Activated naive CD4-positive, alpha-beta T cell treated with anti-CD3 and anti-CD28 coated beads for 36 hours (primary cell): Measurements from ENCODE around the gene POLR3H. TPM values are rescaled to one million over a fixed set of nuclear protein-coding genes. Genes with fewer than 3 reads are reported as not detected.

ENCODE experiments used
- CTCF ChIA-PET: fragments of 350-600 bp; sonication (Branson Sonifier 250); formaldehyde crosslinking; loops from one replicate; lab custom pipeline; 2021; ENCODE audit warnings: antibody characterized with exemption; lab: Charles Lee
- DNase-seq: peaks from one replicate; pipeline ENCODE4 v3.0.0-alpha.2; 2020
- H3K27ac Mint-ChIP-seq: one replicate; pipeline ENCODE4 v1.8.0; 2021; ENCODE audit warnings: mild to moderate bottlenecking, mixed read lengths
- H3K27me3 Mint-ChIP-seq: one replicate; pipeline ENCODE4 v1.8.0; 2021; ENCODE audit warnings: low read depth, mixed read lengths
- H3K36me3 Mint-ChIP-seq: one replicate; pipeline ENCODE4 v1.8.0; 2021; ENCODE audit warnings: low read depth, mixed read lengths
- H3K4me1 Mint-ChIP-seq: one replicate; pipeline ENCODE4 v1.8.0; 2021; ENCODE audit warnings: low read depth, mixed read lengths
- H3K4me3 Mint-ChIP-seq: one replicate; pipeline ENCODE4 v1.8.0; 2021; ENCODE audit warnings: mild to moderate bottlenecking, moderate library complexity, mixed read lengths
- H3K9me3 Mint-ChIP-seq: one replicate; pipeline ENCODE4 v1.8.0; 2021; ENCODE audit warnings: mixed read lengths
- intact Hi-C: fragments of 100-400 bp; cut with micrococcal nuclease; formaldehyde crosslinking; loops from one replicate; pipeline ENCODE4 v1.15.1; 2023
- total RNA-seq, 2 experiments: library from RNA; stranded (reverse); gene quantifications; one replicate each; pipeline ENCODE4 v1.2.3, GENCODE V29; 2021

Gene POLR3H
- total RNA-seq, 2 experiments from 2014 or later: 14.8 to 17.6 TPM

DNA sequence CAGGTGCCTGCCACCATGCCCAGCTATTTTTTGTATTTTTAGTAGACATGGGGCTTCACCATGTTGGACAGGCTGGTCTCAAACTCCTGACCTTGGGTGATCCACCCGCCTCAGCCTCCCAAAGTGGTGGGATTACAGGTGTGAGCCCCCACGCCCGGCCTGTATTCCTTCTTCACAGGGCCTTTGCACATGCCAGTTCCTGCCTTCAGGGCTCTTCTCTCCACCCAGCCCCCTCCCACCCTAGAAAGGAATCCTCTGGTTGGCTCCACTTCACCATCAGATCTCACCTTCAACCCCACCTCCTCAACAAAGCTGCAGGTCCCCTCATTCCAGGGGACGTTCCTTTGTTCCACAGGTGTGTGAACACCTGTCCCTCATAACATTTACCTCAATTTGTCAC lies 2.0 kb downstream of the POLR3H start:
- peaks cover 43% of the 10 kb centered on the region for H3K4me1 Mint-ChIP-seq
- CTCF ChIA-PET: interaction anchor here (0.6 kb wide), 1 partner anchor 184 kb away, joined by 3 read pairs; no protein-coding TSS in a partner anchor
- no peaks in the 10 kb centered on the region for H3K27me3 Mint-ChIP-seq
- H3K9me3 Mint-ChIP-seq: no peaks in the 10 kb centered on the region
- intact Hi-C loops: loop anchor here (5.0 kb wide), 1 partner anchor 95 kb away; the partner anchor contains the start of gene TOB2
- H3K27ac Mint-ChIP-seq: peak overlapping the region; percentile 69
- peaks cover 17% of the 10 kb centered on the region for H3K36me3 Mint-ChIP-seq
- DNase-seq: no peak
- H3K4me3 Mint-ChIP-seq: peak overlapping the region; percentile 94

- intact Hi-C loops: loop anchor here (5.0 kb wide), 1 partner anchor 94 kb away; the partner anchor contains the start of gene TOB2
- Mint-ChIP-seq H3K27ac (peak overlapping the region; percentile 69), H3K36me3 (peaks cover 17% of the 10 kb centered on the region), H3K4me3 (peak overlapping the region; percentile 20), H3K27me3 (no peaks in the 10 kb centered on the region), H3K9me3 (no peaks in the 10 kb centered on the region), H3K4me1 (peaks cover 43% of the 10 kb centered on the region)
- CTCF ChIA-PET: interaction anchor here (0.9 to 1.1 kb wide), 2 partner anchors 23 to 131 kb away, joined by 3 read pairs; no protein-coding TSS in a partner anchor
- DNase-seq: no peak
These were observed 2.8 kb downstream of the POLR3H start for GRCh38 chr22:41541484-41541883.

DNA sequence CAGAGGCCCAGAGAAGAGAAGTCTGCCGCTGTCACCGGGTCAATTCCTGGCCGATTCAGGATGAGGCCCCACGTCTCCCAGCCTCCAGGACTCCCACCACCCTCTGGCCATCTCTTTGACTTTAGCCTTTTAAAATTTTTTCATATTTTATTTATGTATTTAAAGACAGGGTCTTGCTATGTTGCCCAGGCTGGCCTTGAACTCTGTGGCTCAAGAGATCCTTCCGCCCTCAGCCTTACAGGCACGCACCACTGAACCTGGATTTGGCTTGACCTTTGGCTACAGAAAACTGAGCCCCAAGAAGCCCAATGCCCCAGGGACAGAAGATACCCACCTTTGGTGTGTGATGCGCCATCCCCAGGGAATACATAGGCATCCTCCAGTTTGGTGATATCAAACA lies 3.9 kb downstream of the POLR3H start:
- peaks cover 17% of the 10 kb centered on the region for H3K36me3 Mint-ChIP-seq
- no peaks in the 10 kb centered on the region for H3K27me3 Mint-ChIP-seq
- H3K4me3 Mint-ChIP-seq: no peak overlapping the region
- DNase-seq: no peak
- peaks cover 43% of the 10 kb centered on the region for H3K4me1 Mint-ChIP-seq
- H3K27ac Mint-ChIP-seq: no peak overlapping the region
- CTCF ChIA-PET: no interaction called here
- intact Hi-C loops: loop anchor here (5.0 kb wide), 1 partner anchor 93 kb away; the partner anchor contains the start of gene TOB2
- H3K9me3 Mint-ChIP-seq: no peaks in the 10 kb centered on the region

DNA sequence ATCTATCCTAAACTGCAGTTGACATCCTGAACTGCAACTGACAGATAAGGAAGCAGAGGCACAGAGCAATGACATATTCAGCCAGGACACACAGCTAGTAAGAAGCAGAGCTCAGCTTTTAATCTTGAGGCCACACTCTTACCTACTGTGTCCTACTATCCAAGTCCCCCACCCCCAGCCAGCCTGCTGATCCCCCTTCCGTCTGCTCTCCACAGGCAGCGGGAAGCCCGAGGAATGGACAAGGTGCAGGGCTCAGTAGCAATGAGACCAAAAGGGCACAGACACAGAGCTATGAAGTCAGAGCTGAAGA lies 4.3 kb downstream of the POLR3H start:
- H3K27ac Mint-ChIP-seq: no peak overlapping the region
- CTCF ChIA-PET: no interaction called here

GRCh38 chr22:41539146-41540005 lies 4.9 kb downstream of the POLR3H start:
- DNase-seq: no peak
- no peaks in the 10 kb centered on the region for H3K9me3 Mint-ChIP-seq
- H3K36me3 Mint-ChIP-seq: peaks cover 20% of the 10 kb centered on the region
- H3K4me3 Mint-ChIP-seq: no peak overlapping the region
- no peak overlapping the region for H3K27ac Mint-ChIP-seq
- CTCF ChIA-PET: no interaction called here
- peaks cover 35% of the 10 kb centered on the region for H3K4me1 Mint-ChIP-seq
- intact Hi-C loops: loop anchor here (5.0 kb wide), 1 partner anchor 92 kb away; the partner anchor contains the start of gene TOB2
- H3K27me3 Mint-ChIP-seq: no peaks in the 10 kb centered on the region

More for the DNA sequence above, 4.3 kb downstream of the POLR3H start:
- no peaks in the 10 kb centered on the region for H3K27me3 Mint-ChIP-seq
- peaks cover 41% of the 10 kb centered on the region for H3K4me1 Mint-ChIP-seq
- no peaks in the 10 kb centered on the region for H3K9me3 Mint-ChIP-seq
- intact Hi-C loops: loop anchor here (5.0 kb wide), 1 partner anchor 93 kb away; the partner anchor contains the start of gene TOB2
- H3K36me3 Mint-ChIP-seq: peaks cover 20% of the 10 kb centered on the region
- no peak overlapping the region for H3K4me3 Mint-ChIP-seq
- no peak for DNase-seq

DNA sequence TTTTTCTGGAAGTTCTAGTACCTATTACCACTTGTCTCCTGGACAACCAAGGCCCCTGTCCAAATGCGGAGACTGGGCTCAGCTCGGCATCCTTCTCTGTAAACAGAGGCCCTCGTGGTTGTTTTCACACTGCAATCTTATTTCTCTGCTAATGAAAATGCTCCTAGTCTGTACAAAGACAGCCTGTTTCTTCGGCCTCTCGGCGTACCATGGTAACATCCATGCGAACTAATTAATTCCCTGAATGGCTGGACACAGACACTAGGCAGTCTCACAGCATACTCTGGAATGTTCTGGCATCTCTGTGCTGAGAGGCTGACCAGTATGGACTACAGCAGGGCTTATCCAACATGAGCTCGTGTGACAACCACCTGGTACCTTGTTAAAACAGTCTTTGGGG lies 5.7 kb downstream of the POLR3H start:
- Mint-ChIP-seq H3K9me3 (no peaks in the 10 kb centered on the region), H3K4me3 (no peak overlapping the region), H3K4me1 (peaks cover 33% of the 10 kb centered on the region), H3K36me3 (peaks cover 17% of the 10 kb centered on the region), H3K27me3 (no peaks in the 10 kb centered on the region), H3K27ac (no peak overlapping the region)
- CTCF ChIA-PET: no interaction called here
- intact Hi-C loops: no loop called here
- DNase-seq: no peak

GRCh38 chr22:41537203-41537602 lies 7.1 kb downstream of the POLR3H start:
- CTCF ChIA-PET: no interaction called here
- Mint-ChIP-seq H3K27me3 (no peaks in the 10 kb centered on the region), H3K27ac (no peak overlapping the region)

GRCh38 chr22:41535244-41535643 lies 9.0 kb downstream of the POLR3H start:
- CTCF ChIA-PET: interaction anchor here (1.1 kb wide), 1 partner anchor 62 kb away, joined by 9 read pairs; no protein-coding TSS in a partner anchor
- Mint-ChIP-seq H3K4me3 (no peak overlapping the region), H3K27me3 (no peaks in the 10 kb centered on the region), H3K4me1 (peaks cover 6% of the 10 kb centered on the region), H3K9me3 (no peaks in the 10 kb centered on the region), H3K27ac (no peak overlapping the region), H3K36me3 (peaks cover 18% of the 10 kb centered on the region)
- no peak for DNase-seq
- intact Hi-C loops: no loop called here

More at GRCh38 chr22:41537203-41537602, 7.1 kb downstream of the POLR3H start:
- no peak overlapping the region for H3K4me3 Mint-ChIP-seq
- H3K36me3 Mint-ChIP-seq: peaks cover 15% of the 10 kb centered on the region
- no peaks in the 10 kb centered on the region for H3K9me3 Mint-ChIP-seq
- intact Hi-C loops: no loop called here
- DNase-seq: no peak
- H3K4me1 Mint-ChIP-seq: peaks cover 21% of the 10 kb centered on the region

- Mint-ChIP-seq H3K4me3 (no peak overlapping the region), H3K27me3 (no peaks in the 10 kb centered on the region), H3K4me1 (peaks cover 2% of the 10 kb centered on the region), H3K36me3 (peaks cover 16% of the 10 kb centered on the region), H3K27ac (no peak overlapping the region), H3K9me3 (no peaks in the 10 kb centered on the region)
- intact Hi-C loops: no loop called here
- DNase-seq: no peak
- CTCF ChIA-PET: interaction anchor here (0.6 to 1.1 kb wide), 2 partner anchors 50 to 63 kb away, joined by 3 to 9 read pairs; no protein-coding TSS in a partner anchor
These were observed 10.1 kb downstream of the POLR3H start for GRCh38 chr22:41534219-41534618.

GRCh38 chr22:41532908-41533825 lies 11.1 kb downstream of the POLR3H start:
- peak; percentile 78 for DNase-seq
- H3K27me3 Mint-ChIP-seq: no peaks in the 10 kb centered on the region
- CTCF ChIA-PET: interaction anchor here (0.6 to 1.9 kb wide), 9 partner anchors 9 to 131 kb away, joined by 3 to 7 read pairs (median 4); no protein-coding TSS in a partner anchor
- H3K4me3 Mint-ChIP-seq: no peak overlapping the region
- no peak overlapping the region for H3K27ac Mint-ChIP-seq
- H3K9me3 Mint-ChIP-seq: no peaks in the 10 kb centered on the region
- H3K36me3 Mint-ChIP-seq: peaks cover 22% of the 10 kb centered on the region
- H3K4me1 Mint-ChIP-seq: peaks cover 2% of the 10 kb centered on the region
- intact Hi-C loops: loop anchor here (1.0 kb wide), 1 partner anchor 130 kb away; no protein-coding TSS in a partner anchor

GRCh38 chr22:41531715-41532477 lies 12.4 kb downstream of the POLR3H start:
- H3K4me1 Mint-ChIP-seq: peaks cover 2% of the 10 kb centered on the region
- no peaks in the 10 kb centered on the region for H3K9me3 Mint-ChIP-seq
- H3K27ac Mint-ChIP-seq: no peak overlapping the region
- H3K4me3 Mint-ChIP-seq: no peak overlapping the region
- no peak for DNase-seq
- no peaks in the 10 kb centered on the region for H3K27me3 Mint-ChIP-seq
- H3K36me3 Mint-ChIP-seq: peaks cover 22% of the 10 kb centered on the region
- intact Hi-C loops: no loop called here
- CTCF ChIA-PET: interaction anchor here (1.0 to 1.9 kb wide), 4 partner anchors 46 to 130 kb away, joined by 3 to 7 read pairs (median 3); no protein-coding TSS in a partner anchor
